Prostate gland (tissue), 2 donors: ENCODE measurements around the gene CES3. TPM values are rescaled to one million over a fixed set of nuclear protein-coding genes. Genes with fewer than 3 reads are reported as not detected.

Experiments
- DNase-seq: peaks from one replicate; pipeline ENCODE4 v3.0.0-alpha.2; 2019; ENCODE audit warnings: low spot score
- H3K27ac ChIP-seq, 2 donors: fragments of 200-600 bp; sonication (generic); 2 replicates each; pipeline ENCODE4 v1.5.1; 2017 to 2019
- H3K27me3 ChIP-seq: fragments of 200-600 bp; sonication (generic); replicated peaks from 2 replicates; pipeline ENCODE4 v1.5.1; 2019; ENCODE audit not compliant: insufficient read depth
- H3K36me3 ChIP-seq, 2 donors: fragments of 200-600 bp; sonication (generic); 1 replicate in 1 of 2; 2 replicates in 1 of 2; pipeline versions ENCODE4 v1.5.1 to v1.8.1; 2017 to 2019
- H3K4me1 ChIP-seq: fragments of 200-600 bp; sonication (generic); replicated peaks from 2 replicates; pipeline ENCODE4 v1.5.1; 2019
- H3K4me3 ChIP-seq, 2 donors: fragments of 200-600 bp; sonication (generic); 2 replicates each; pipeline ENCODE4 v1.5.1; 2017 to 2019
- H3K9me3 ChIP-seq: fragments of 200-600 bp; sonication (generic); 2 replicates; pipeline ENCODE4 v1.5.1; 2017
- POLR2A ChIP-seq: fragments of 450-650 bp; IDR thresholded peaks from one replicate; pipeline ENCODE4 v1.6.1; 2016; ENCODE audit warnings: antibody characterized with exemption, mild to moderate bottlenecking
- POLR2AphosphoS5 ChIP-seq: sonication (generic); formaldehyde crosslinking; IDR thresholded peaks from one replicate; pipeline ENCODE4 v1.6.1; 2017; ENCODE audit warnings: antibody characterized with exemption
- WGBS: methylation state at CpG from one replicate; pipeline ENCODE4 v1.1.5; 2018; 5-methylcytosine and 5-hydroxymethylcytosine counted together
- intact Hi-C: fragments of 100-400 bp; cut with DNase I; formaldehyde crosslinking; loops from one replicate; pipeline ENCODE4 v1.14.2; 2022
- total RNA-seq, 2 donors: library from RNA; depleted of rRNA; stranded (reverse); fragments of >200 nt; gene quantifications; one replicate each; pipeline ENCODE4 v1.1.0, GENCODE V29; 2016
- TF ChIP-seq, protein P1 (sequence below), 4 experiments: fragments of 200-600 bp in 2 of 4; fragments of 450-650 bp in 2 of 4; sonication (generic) in 2 of 4; IDR thresholded peaks; 1 replicate in 3 of 4; 2 replicates in 1 of 4; pipeline ENCODE4 v1.5.1; 2016 to 2019; ENCODE audit warnings: antibody characterized with exemption in 4 of 4, mild to moderate bottlenecking in 2 of 4, moderate library complexity in 2 of 4

CES3 gene
- total RNA-seq, 2 donors from 2014 or later, result 0.36 to 0.80 TPM

DNA sequence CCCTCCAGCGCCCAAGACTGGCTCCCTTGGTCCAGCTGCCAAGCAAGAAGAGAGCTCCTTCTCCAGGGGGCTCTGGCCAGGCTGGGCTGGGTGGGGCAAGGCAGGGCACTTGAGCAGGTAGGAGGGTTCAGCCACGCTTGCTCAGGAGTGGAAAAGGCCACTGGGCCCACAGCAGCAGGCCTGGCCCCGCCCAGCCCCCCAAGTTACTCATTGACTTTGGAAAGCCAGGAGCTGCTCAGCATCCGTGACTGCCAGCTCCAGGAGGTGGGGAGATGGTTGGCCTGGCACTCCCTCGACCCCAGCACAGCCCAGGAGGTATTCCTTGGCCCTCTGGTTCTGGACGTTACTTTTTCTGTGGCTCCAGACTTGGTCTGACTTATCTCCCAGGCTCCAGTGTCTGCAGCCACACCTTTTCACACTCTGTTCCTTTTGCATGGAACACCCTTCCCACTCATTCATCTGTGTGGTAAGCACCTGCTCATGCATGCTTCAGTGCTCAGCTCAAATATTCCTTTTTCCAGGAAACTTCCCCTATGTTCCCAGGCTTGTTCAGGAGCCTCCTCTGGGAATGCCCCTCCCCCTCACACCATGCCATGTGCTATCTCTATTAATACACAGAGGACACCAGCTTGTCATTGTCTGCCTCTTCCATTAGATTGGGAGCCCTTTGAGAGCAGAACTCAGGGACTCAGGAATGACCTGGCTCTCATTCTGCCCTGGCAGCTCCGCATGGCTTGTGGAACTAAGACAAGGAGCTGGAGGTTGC is 42.1 kb upstream of the CES3 start, which contains the start of gene CDH16:
TSS of gene CDH16 (minus strand) at position 83 of the 766 bp plus-strand sequence. CDS start 820 bp downstream, outside the sequence.
- TF ChIP-seq POLR2AphosphoS5 (no peak), POLR2A (no peak)
- TF ChIP-seq, protein P1, sequence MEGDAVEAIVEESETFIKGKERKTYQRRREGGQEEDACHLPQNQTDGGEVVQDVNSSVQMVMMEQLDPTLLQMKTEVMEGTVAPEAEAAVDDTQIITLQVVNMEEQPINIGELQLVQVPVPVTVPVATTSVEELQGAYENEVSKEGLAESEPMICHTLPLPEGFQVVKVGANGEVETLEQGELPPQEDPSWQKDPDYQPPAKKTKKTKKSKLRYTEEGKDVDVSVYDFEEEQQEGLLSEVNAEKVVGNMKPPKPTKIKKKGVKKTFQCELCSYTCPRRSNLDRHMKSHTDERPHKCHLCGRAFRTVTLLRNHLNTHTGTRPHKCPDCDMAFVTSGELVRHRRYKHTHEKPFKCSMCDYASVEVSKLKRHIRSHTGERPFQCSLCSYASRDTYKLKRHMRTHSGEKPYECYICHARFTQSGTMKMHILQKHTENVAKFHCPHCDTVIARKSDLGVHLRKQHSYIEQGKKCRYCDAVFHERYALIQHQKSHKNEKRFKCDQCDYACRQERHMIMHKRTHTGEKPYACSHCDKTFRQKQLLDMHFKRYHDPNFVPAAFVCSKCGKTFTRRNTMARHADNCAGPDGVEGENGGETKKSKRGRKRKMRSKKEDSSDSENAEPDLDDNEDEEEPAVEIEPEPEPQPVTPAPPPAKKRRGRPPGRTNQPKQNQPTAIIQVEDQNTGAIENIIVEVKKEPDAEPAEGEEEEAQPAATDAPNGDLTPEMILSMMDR (IDR thresholded peaks at IDR 0.05), result no peak

GRCh38 chr16:66919569-66920298 is 41.3 kb upstream of the CES3 start:
- intact Hi-C loops, result no loop called here
- 59% methylated on average over 5 of the region's 5 CpGs for WGBS
- H3K4me1 ChIP-seq, result no peaks in the 10 kb centered on the region
- no peaks in the 10 kb centered on the region for H3K9me3 ChIP-seq
- no peak overlapping the region for H3K4me3 ChIP-seq
- H3K27me3 ChIP-seq, result no peaks in the 10 kb centered on the region
- no peaks in the 10 kb centered on the region for H3K36me3 ChIP-seq
- DNase-seq, result no peak
- no peak for TF ChIP-seq POLR2AphosphoS5
- TF ChIP-seq, protein P1 (IDR thresholded peaks at IDR 0.05), result no peak
- H3K27ac ChIP-seq, result no peak overlapping the region

More for the DNA sequence above, 42.1 kb upstream of the CES3 start, which contains the start of gene CDH16:
- Histone ChIP-seq H3K9me3 (no peaks in the 10 kb centered on the region), H3K4me3 (no peak within 1 kb of the TSS), H3K27me3 (no peaks in the 10 kb centered on the region), H3K4me1 (no peaks in the 10 kb centered on the region), H3K27ac (no peak within 1 kb of the TSS), H3K36me3 (no peaks in the 10 kb centered on the region)
- WGBS, result 76% methylated on average over 7 of the region's 7 CpGs
- intact Hi-C loops, result no loop called here
- no peak for DNase-seq

DNA sequence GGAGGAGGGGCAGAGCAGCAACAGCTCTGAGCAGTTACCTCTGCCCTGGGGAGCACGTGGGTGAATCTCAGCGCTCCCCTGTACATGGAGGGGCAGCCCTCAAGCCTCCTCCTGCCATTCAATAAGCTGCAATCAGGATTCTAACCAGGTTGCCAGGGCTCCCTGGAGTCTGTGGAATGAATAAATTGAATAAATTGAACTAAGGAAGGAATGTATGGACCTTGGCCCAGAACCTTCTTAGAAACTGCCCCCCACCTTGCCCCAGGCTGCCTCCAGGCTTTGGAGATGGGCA is 40.8 kb upstream of the CES3 start:
- DNase-seq, result no peak
- no peaks in the 10 kb centered on the region for H3K36me3 ChIP-seq
- H3K4me3 ChIP-seq, result no peak overlapping the region
- intact Hi-C loops, result no loop called here
- WGBS, result 45% methylated on average over 2 of the region's 2 CpGs
- peaks cover 2% of the 10 kb centered on the region for H3K4me1 ChIP-seq
- H3K9me3 ChIP-seq, result no peaks in the 10 kb centered on the region
- no peak overlapping the region for H3K27ac ChIP-seq
- H3K27me3 ChIP-seq, result no peaks in the 10 kb centered on the region
- TF ChIP-seq POLR2AphosphoS5 (no peak), POLR2A (no peak)
- TF ChIP-seq, protein P1 (IDR thresholded peaks at IDR 0.05), result no peak

DNA sequence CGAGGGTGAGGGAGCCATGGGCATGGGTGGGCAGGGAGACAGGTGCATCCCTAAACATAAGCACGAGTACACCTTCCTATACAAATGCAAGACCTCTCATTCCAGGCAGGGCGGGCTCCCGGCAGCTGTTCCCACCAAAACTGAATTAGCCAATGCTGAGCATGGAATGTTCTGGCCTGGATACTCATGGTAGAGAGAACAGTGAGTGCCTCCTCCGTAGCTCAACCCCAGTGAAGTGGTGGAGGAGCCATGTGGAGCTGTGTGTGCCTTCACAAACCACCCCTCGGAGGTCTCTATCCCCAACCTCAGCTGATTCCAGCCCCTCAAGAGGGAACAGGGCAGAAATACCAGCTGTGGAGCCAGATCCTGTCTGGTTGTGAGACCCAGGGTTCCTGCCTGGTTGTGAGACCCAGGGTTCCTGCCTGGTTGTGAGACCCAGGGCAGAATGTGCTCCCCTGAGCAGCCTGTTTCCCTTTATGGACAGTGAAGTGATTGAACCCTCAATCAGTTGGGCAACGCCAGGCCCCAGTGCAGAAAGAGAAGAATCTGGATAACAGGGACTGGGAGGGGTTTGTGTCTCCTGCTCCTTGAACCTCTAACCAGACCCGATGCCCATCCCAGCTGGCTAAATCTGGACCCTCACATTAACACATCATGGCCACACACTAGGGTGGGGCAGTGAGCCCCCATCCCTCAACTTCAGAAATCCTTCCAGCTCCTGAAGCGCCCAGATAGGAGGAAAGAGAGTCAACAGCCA is 40.0 kb upstream of the CES3 start:
- no peaks in the 10 kb centered on the region for H3K27me3 ChIP-seq
- no peak for DNase-seq
- peaks cover 5% of the 10 kb centered on the region for H3K4me1 ChIP-seq
- no peak overlapping the region for H3K4me3 ChIP-seq
- H3K27ac ChIP-seq, result no peak overlapping the region
- no peaks in the 10 kb centered on the region for H3K36me3 ChIP-seq
- intact Hi-C loops, result no loop called here
- H3K9me3 ChIP-seq, result no peaks in the 10 kb centered on the region
- WGBS, result 58% methylated on average over 8 of the region's 9 CpGs
- TF ChIP-seq POLR2AphosphoS5 (no peak), POLR2A (no peak)
- TF ChIP-seq, protein P1 (IDR thresholded peaks at IDR 0.05), result no peak
